ENCODE measurements around the gene WWOX.
"Not testable (repeated sequence)": the region's sequence is repeated elsewhere in the genome, so short reads cannot be mapped to it uniquely, and the experiment has no call there.

Gene WWOX

DNA sequence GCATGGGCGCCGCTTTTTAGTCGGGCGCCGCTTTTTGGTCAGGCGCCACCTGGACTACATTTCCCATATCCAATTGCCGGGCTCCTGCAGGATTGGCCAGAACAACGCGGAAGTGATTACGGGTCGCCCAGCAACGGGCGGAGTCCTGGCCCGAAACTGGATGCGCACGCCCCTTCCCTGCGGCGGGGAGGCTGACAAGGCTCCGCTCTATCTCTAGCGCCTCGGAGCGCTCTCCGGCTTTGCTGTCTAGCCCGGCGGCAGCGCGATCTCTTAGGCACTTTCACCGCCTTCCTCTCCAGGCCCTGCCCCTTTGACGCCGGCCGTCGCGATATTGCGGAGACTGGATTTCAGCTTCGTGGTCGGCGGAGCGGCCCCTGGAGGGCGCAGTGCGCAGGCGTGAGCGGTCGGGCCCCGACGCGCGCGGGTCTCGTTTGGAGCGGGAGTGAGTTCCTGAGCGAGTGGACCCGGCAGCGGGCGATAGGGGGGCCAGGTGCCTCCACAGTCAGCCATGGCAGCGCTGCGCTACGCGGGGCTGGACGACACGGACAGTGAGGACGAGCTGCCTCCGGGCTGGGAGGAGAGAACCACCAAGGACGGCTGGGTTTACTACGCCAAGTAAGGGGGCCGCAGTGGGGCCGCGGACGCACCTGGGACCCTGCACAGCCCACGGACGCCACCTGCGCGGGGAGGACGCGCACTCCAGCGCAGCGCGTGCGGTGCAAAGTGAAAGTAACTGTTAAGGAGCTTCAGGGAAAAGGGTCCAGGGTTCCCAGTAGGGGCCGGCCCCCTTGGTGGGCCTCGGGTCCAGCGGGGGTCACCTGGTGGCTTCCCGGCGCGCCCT, at the start of gene WWOX:
Gene WWOX, plus strand, starts transcription at position 384 of the 841 bp plus-strand sequence.
- DNase-seq (ENCODE audit: low spot score) = peak; percentile 98

DNA sequence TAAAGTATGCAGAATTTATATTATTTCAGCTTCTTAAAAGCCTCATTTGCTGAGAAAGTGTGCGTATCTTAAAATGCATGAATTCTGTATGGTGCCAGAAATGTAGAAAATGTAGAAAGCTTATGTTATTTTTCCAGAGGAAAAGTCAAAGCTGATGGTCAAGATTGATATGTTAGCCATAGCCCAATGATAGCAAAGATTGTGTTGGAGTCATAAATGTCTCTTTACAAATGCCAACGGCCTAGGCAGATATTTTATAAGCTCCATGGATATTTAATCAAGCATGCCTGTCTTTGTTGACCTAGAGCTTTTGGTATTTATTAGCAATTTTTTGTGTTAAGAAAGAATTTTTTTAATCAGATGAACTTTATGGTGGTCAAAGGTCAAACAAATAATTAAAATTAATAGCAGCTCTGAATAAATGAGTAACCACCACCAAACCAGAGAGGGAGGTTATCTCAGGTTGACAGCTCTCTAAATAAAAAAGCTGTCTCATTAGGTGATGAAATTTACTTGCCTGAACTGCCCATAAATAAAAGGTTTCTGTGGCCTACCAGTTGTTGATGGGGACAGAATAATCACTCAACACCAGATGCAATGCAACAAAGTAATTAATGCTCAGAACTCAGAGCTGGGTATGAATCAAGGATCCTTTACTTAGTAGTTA, 48.6 kb upstream of the WWOX start:
- no peak for DNase-seq (ENCODE audit: low spot score)

- DNase-seq (ENCODE audit: low spot score) = no peak
These were observed 41.5 kb upstream of the WWOX start for GRCh38 chr16:78057803-78058564.

DNA sequence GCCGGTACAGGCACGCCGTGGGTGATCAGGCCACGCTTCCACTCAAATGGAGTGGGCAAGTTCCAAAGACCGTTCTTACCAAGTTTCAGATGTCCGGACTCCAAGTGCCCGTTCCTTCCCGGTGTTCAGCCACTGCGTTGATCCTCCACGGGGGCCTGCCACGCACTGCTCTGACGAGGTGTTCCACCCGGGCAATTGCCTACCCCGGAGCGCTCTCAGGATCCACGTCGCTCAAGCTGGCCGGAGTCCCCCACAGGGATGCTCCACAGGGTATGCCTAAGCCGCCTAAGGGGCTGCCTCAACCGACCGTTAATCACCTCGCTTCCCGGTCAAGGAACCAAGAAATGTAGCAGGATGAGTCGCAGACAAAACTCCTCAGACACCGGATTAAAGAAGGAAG, 39.6 kb upstream of the WWOX start:
- not testable (repeated sequence) for DNase-seq (ENCODE audit: low spot score)

- no peak for DNase-seq (ENCODE audit: low spot score)
These were observed 39.2 kb upstream of the WWOX start for GRCh38 chr16:78060295-78060694.

GRCh38 chr16:78060809-78061208, 38.6 kb upstream of the WWOX start:
- no peak for DNase-seq (ENCODE audit: low spot score)

GRCh38 chr16:78065319-78065718, 34.1 kb upstream of the WWOX start:
- no peak for DNase-seq (ENCODE audit: low spot score)

GRCh38 chr16:78069913-78070312, 29.5 kb upstream of the WWOX start:
- no peak for DNase-seq (ENCODE audit: low spot score)

DNA sequence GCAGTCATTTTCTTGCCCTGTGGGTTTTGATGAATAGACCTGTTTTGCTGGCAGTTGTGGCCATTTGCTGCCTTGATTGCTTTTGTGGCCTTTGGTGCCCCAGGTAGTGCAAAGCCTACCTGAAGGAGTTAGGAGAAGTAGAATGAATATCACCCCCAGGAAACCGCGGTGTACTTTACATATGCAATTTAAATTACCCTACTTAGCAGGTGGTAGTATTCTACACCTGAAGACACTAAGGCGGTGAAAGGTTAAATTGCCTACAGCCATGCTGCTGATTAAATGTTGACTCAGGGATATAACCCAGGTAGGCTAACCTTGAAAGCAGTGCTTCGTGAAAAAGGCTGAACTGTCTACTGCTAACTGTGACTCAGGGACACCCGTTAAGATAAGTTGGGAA, 27.2 kb upstream of the WWOX start:
- no peak for DNase-seq (ENCODE audit: low spot score)

DNA sequence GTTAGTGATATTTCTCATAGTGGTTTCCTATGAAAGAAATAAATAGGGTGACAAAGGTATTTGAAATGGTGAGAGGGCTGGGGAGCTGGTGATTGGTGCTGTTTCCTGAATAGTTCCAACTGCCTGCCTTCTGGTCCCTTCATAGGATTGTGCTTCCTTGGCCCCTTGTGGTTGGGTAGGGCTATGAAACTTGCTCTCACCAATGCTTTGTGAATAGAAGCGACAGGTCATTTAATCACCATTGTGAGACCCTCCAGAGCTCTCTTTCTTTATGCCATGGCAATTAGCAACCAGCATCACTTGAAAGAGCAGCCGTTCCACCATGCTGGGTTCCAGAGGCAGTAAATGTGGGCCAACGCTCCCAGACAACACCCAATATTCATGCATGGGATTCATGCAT, 23.7 kb upstream of the WWOX start:
- DNase-seq (ENCODE audit: low spot score) = no peak

DNA sequence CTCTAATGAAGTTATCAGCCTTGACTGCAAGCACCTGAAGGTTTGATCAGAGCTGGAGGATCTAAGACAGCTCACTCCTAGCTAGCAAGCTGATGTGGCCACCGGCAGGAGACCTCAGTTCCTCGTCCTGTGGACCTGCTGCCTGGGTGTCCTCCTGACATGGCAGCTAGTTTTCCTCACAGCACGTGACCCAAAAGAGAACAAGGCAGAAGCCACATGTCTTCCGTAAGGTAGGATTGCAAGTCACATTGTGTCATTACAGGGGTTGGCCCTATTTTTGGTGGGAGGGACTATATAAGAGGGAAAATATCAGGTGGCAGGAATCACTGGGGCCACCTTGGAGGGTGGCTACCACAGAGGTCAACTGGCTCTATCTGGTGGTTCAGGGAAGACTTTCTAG, 18.1 kb upstream of the WWOX start:
- no peak for DNase-seq (ENCODE audit: low spot score)

DNA sequence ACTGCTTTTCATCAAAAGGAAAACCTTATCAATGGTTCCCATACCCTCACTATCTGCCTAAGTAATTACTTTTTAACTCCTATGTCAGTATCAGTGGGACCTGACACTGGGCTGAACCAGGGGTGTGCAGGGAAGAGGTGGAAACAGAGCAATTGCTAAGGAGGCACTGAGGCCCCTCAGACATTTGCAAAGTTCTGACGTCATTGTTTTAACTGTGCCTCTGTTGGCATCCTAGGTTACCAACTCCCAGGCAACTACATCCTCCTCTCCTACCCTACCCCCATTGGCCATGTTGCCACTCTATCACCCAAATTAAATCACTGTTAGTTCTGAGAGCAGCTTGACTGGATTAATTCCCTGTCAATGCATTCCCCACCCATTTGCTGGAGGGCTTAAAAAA, 8.0 kb upstream of the WWOX start:
- no peak for DNase-seq (ENCODE audit: low spot score)

DNA sequence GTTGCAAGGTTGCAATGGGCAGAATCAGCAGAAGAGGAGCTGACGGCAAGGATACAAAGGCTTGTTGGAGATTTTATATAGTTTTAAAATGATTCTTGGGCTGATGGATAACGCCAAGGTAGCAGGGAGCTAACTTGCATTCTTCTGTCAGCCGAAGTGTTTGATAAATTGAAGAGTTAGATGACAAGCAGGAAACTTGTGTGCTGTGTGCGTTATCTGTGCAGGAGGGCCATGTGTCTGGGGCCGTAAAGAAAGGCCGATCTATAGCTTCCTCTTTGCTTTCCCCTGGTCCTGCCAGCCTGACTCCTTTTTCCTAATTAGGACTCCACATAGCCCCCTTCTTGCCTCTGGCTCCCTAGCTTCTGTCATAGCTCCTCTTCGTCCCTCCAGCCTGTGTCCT, 6.7 kb upstream of the WWOX start:
- no peak for DNase-seq (ENCODE audit: low spot score)

DNA sequence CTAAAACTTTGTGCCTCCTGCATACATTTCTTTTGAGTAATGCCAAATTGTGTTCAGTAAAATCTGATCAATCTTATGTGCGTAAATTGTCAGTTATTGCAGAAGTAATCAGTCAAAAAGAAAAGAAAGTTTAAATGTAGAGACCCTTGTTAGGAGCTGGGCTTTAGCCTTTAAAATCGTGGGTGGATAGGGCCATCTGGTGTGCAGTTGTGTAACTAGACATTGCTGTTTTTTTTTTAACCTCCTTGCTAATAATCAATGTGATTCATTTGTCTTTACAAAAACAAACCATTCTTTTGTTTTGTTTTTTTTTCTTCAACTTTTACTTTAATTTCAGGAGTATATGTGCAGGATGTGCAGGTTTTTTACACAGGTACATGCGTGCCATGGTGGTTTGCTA, 5.3 kb upstream of the WWOX start:
- no peak for DNase-seq (ENCODE audit: low spot score)

DNA sequence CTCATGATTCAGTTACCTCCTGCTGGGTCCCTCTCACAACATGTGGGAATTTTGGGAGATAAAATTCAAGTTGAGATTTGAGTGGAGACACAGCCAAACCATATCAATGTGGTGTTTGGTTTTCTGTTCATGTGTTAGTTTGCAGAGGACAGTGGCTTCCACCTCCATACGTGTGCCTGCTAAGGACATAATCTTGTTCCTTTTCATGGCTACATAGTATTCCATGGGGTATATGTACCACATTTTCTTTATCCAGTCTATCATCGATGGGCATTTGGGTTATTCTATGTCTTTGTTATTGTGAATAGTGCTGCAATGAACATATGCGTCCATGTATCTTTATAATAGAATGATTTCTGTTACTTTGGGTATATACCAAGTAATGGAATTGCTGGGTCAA, 4.5 kb upstream of the WWOX start:
- DNase-seq (ENCODE audit: low spot score) = no peak

DNA sequence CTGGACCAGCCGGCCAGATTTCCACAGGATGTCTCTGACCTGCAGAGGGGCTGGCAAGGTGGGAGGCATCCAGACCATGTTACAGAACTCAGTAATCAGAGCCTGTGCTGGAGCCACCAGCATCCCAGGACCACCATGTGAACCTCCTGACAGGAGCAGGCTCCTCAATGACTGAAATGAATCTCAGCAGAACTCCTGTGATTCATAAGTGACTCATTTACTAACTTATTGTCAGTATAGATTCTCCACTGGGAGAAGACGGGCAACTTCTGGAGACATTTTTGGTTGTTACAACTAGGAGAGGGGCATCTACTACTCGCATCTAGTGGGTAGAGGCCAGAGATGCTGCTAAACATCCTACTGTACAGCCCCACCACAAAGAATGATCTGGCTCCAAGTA, 3.1 kb upstream of the WWOX start:
- peak; percentile 27 for DNase-seq (ENCODE audit: low spot score)

- peak; percentile 15 for DNase-seq (ENCODE audit: low spot score)
These were observed 1.9 kb upstream of the WWOX start for GRCh38 chr16:78097548-78097947.

DNA sequence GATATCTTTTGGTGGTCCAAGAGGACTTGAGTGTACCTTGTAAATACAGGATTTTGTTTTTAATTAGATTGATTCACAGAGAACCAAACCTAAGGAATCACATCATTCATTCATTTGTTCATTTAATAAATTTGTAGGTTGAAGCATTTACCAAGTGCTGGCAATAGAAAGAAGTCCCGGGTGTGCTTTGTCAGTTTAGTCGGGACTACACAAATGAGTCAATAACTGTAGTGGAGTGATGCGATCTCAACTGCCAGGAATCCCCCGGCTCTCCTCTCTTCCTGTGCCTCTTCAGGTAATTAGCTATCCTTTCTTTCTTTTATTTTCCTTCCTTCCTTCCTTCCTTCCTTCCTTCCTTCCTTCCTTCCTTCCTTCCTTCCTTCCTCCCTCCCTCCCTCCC, 1.4 kb upstream of the WWOX start:
- DNase-seq (ENCODE audit: low spot score) = peak; percentile 52

DNA sequence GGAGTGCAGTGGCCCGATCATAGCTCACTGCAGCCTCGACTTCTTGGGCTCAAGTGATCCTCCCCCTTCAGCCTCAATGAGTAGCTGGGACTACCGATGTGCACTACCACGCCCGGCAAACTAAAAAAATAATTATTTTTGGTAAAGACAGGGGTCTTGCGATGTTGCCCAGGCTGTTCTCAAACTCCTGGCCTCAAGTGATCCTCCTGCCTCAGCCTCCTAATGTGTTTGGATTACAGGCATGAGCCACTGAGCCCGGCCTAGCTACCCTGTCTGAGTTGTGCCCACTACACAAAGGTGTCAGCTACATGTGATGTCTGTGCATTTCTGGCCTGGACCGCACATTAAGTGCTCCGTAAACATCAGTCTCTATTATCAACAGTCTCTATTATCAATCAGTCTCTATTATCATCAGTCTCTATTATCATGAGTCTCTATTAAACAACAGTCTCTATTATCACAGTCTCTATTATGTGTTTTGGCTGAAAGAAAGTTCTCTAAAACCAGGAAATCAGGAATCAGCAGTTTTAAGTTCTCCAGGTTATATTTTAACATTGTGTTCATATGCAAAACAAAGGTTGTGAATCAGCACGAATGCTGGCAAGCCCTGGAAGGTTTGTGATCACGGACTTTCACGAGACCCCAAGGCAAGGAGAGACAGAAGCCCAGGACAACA, 721 bp upstream of the WWOX start:
- DNase-seq (ENCODE audit: low spot score) = no peak

GRCh38 chr16:78100112-78100467, 636 bp downstream of the WWOX start:
- DNase-seq (ENCODE audit: low spot score) = no peak

GRCh38 chr16:78102122-78102660, 2.7 kb downstream of the WWOX start:
- no peak for DNase-seq (ENCODE audit: low spot score)

DNA sequence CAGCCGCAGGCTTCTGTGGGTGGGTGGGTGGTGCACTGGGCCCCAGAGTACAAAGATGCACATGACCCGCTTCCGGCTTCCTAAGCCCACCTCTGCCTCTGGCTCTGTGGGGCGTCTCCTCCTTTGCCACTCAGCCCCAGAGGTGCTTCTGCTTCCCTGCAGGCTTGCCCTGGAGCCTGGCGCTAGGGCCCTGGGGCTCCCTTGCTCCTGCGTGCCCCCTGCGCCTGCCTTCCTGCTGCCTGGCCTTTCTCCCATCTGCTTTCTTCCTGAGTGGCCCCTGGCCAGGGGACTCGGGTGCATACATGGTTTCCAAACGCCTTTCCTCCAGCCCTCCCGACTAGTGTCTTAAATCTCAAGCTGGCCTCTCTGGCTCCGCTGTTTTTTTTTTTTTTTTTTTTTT, 3.4 kb downstream of the WWOX start:
- no peak for DNase-seq (ENCODE audit: low spot score)

Measured in kidney tubule cell (primary cell).